GM19397 (cell line): ENCODE data around the gene SLC46A2.

Experiments
- ATAC-seq: cut with Tn5 transposase; IDR thresholded peaks from one replicate; pipeline ENCODE4 v1.9.1; 2021; ENCODE audit warnings: mild to moderate bottlenecking, moderate library complexity; ENCODE audit not compliant: unreplicated experiment

SLC46A2 gene

DNA sequence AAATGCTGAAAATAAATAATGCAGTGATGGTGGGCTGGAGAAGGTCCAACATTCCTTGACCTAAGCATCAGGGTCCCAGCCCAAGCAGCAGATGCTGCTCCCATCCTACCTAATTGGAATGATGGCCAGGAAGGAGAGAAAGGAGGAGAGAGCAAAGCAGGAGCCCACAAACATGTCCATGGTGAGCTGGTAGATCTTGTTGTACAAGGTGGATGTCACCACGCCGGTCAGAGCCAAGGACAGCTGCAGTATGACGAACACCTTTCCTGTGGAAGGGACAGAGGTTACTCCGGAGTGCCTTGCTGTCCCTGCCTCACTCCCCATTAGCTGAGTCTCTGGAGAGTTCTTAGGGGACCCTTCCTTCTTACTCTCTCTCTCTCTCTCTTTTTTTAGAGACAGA, 4.3 kb downstream of the SLC46A2 start:
- no peak for ATAC-seq

DNA sequence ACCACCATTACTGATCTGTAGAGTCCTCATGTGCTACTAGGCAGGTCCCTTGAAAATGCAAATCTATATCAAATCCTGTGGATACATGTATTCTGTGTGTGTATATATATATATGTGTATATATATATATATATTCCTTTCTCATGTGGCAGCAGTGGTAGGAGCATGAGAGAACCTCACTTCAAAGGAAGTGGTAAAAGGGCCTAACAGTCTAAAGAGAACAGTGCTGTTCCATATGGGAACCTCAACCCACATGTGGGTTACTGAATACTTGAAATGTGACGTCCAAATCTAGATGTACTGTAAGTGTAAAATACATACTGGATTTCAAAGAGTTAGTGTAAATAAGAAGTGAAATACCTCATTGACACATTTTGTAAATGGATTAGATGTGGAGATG, 5.4 kb downstream of the SLC46A2 start:
- ATAC-seq: no peak

GRCh38 chr9:112884721-112885120, 6.0 kb downstream of the SLC46A2 start:
- no peak for ATAC-seq

GRCh38 chr9:112884101-112884500, 6.6 kb downstream of the SLC46A2 start:
- ATAC-seq: no peak

DNA sequence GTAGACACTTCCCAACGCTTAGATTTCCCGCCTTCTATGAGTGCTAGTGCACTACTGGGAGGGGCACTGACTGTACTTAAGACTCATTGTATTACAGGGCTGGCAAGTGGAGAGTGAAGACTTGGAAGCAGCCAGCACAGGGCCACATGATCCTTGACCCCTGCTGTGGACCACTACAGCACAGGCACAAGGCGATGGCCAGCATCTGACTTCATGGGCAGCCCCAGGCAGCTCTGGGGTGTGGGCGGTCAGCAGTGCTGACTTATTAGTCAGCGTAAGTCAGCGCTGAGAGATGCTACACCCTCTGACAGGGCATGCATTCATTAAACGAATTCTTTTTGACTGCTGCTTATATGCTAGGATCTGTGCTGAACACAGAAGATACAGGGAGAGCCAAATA, 9.3 kb downstream of the SLC46A2 start:
- ATAC-seq: no peak

DNA sequence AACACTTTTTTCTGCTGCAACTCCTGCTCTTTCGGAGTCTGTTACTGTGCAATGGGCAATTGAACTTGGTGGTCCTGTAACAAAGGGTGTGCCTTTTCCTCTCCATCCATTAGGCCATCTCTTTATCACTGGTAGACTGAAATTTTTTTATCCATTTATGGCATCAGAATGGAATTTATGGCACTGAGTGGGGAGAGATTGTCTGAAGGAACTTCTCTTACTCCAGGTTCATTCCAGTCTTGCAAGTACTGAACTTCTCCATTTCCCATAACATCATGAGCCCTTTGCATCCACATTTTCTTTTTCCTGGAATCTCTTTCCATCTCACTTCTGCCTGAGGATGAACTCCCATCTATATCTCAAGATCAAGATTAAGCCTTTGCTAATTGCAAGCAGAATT, 10.0 kb downstream of the SLC46A2 start:
- ATAC-seq: no peak

GRCh38 chr9:112878752-112879151, 11.9 kb downstream of the SLC46A2 start:
- no peak for ATAC-seq

- ATAC-seq: no peak
Measured at GRCh38 chr9:112873773-112874405, 16.8 kb downstream of the SLC46A2 start.

DNA sequence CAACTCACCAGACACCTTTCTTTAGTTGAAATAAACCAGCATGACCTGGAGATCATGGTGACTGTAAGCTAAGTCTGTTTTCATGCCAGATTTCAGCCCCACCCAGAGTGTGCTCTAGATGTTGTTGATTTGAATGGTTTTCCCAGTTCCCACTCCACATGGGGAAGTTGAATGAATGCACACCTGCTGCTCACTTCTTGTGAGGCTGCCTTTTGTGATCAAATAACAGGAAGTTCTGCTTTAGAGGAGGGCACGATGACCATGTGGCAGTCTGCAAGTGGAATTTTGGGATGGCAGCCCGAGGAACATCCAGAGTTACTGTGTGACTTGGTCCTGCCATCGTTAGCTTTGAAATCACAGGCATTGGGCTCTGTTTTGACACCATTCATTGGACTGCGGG, 18.7 kb downstream of the SLC46A2 start:
- ATAC-seq: no peak

GRCh38 chr9:112870556-112870955, 20.1 kb downstream of the SLC46A2 start:
- ATAC-seq: no peak

DNA sequence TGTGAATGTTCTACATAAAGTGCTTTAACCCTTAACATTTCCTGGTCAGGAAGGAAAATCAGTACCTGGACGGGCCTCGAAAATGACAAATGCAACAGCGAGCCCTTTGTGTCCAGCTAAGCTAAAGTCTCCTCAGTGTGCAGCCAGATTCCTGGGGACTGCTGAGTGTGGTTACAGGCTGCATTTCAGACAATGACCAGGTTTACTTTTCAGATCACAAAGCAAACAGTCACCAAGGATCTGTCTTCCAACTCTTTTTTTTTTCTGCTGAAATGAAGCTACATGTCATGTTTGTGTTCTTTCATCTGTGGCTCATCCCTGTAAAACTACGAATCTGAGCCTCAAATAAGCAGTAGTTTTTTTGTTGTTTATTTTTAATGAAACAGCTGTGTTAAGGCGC, 20.8 kb downstream of the SLC46A2 start:
- ATAC-seq: no peak

- no peak for ATAC-seq
Measured at GRCh38 chr9:112869041-112869529, 21.6 kb downstream of the SLC46A2 start.

DNA sequence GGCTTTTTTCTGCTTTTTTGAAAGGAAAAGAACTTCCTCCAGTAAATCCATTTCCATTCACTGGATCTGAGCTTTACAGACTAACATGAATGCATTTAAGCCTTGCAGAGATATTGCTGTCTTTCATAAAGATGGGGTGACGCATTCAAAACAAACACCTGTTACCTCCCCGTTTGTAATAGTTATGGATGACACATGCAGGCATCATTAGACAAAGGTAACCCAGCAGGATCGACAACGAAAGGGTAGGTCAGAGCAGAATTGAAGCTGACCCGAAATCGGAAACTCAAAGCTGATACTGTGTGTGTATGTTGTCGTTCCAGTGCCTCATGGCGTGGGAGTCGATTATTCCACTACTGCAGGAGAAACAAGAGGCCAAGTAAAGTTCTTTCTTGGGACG, 22.2 kb downstream of the SLC46A2 start:
- ATAC-seq: no peak

DNA sequence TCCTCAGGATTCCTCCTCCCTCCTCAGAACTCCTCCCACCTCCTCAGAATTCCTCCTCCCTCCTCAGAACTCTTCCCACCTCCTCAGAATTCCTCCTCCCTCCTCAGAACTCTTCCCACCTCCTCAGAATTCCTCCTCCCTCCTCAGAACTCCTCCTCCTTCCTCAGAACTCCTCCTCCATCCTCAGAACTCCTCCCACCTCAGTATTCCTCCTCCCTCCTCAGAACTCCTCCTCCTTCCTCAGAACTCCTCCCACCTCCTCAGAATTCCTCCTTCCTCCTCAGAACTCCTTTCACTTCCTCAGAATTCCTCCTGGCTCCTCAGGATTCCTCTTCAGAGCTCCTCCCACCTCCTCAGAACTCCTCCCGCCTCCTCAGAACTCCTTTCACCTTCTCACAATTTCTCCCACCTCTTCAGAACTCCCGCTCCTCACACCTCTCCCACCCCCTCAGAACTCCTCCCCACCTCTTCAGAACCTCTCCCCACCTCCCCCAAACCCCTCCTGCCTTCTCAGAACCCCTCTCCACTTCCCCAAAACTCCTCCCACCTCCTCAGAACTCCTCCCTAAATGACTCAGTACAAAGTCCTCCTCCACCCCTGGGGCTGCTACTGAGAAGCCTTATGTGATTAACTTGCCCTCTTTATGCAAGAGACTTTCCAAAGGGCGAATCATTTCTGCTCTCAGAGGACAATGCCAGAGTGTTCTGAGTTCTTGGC, 23.2 kb downstream of the SLC46A2 start:
- no peak for ATAC-seq

DNA sequence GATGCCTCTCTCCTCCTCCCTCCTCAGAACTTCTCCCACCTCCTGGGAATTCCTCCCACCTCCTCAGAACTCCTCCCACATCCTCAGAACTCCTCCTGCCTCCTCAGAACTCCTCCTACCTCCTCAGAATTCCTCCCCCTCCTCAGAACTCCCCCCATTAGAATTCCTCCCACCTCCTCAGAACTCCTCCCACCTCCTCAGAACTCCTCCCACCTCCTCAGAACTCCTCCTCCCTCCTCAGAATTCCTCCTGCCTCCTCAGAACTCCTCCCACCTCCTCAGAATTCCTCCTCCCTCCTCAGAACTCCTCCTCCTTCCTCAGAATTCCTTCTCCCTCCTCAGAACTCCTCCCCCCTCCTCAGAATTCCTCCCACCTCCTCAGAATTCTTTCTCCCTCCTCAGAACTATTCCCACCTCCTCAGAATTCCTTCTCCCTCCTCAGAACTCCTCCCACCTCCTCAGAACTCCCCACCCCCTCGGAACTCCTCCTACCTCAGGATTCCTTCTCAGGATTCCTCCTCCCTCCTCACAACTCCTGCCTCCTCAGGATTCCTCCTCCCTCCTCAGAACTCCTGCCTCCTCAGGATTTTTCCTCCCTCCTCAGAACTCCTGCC, 23.9 kb downstream of the SLC46A2 start:
- ATAC-seq: no peak

- no peak for ATAC-seq
Measured at GRCh38 chr9:112864982-112865381, 25.7 kb downstream of the SLC46A2 start.

DNA sequence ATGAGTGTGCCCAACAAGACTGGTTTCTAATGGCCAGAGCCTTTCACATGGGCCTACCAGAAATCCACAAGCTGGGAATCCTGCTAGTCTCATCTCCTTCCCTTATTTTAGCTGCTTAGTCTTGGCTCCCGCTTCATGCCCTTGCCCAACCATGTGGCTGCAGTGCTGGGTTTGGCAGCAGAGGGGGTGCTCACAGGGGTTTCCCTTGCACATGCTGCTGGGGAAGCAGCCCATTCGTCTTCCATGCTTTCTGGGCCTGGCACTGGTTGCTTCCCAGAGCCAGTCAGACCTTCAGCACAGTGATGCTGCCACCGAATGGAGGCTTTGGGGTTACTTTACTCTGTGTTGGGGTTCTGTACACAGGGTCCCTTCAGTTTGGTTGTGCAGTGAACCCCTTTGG, 26.3 kb downstream of the SLC46A2 start:
- no peak for ATAC-seq

- ATAC-seq: no peak
Measured at GRCh38 chr9:112863746-112864145, 26.9 kb downstream of the SLC46A2 start.

DNA sequence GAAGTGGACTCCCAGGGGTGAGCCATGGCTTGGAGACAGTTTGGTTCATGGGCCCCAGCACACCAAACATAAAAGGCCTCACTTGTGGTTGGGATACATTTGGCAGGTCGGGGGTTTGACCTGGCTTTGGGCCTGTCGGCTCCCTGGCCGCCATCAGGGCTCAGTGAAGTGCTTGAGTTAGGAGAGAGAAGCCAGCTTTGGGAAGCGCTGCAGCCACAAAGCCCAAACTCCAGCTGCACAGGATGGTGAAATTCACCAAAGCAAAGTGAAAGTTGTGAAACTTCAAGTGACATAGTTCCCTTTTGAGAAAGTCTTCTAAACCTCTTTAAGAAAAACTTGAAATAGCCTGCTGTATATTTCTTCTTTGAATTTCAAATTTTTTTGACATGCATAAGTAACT, 27.5 kb downstream of the SLC46A2 start:
- ATAC-seq: no peak

DNA sequence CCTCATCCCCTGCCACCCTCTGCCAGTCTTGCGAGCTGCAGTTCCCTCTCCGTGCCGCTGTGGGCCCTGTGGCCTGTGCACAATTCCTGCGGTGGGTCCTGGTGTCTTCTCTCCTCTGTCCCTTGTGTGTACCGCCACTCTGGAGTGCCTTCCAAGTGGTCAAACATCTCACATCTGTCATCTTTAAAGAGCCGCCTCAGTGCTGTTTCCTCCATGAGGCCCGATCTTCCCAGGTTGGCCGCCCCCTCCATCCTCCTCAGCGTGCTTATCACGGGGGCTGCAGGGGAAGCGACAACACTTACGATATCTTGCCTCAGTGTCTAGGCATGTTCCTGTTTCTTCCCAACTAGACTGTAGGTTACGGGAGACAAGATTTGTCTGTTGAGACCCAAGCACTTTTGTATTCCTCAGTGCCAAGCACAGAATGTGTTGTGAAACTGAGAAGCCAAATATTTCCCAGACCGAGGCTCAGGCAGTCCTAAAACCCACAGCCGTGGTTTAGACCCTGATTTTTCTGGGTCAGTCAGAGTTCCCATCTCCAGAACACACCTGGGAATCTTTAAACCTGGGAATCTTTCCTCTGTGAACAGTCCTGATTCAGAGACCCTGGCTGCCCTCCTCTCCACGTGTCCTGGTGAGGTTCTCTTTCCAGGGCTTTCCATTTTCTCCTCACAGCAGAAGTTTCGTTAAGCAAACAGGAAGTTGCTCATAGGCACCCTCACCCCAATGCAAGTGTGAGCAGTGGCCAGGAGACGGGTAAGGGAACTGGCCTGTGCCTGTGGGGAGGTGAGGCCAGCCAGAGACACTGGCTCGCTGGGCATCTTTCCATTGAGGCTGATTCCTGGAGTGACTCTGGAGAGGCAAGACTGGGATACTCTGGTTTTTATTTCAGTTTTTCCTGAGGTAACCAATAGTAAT, 28.8 kb downstream of the SLC46A2 start:
- ATAC-seq: no peak

- ATAC-seq: no peak
Measured at GRCh38 chr9:112861155-112861554, 29.5 kb downstream of the SLC46A2 start.
